K562 (cell line): ENCODE data around the gene LHX3. TPM values are rescaled to one million over a fixed set of nuclear protein-coding genes. Genes with fewer than 3 reads are reported as not detected.

ENCODE experiments used
- HNRNPH1 ChIP-seq: fragments of 200-400 bp; formaldehyde crosslinking; optimal IDR thresholded peaks from 2 replicates; pipeline ENCODE3; 2017; ENCODE audit warnings: low read depth, mild to moderate bottlenecking, low read length, moderate library complexity
- KDM1A ChIP-seq, 2 experiments: fragments of 450-650 bp; IDR thresholded peaks; 2 replicates each; pipeline ENCODE4 v1.6.1; 2016; ENCODE audit warnings: mild to moderate bottlenecking in 2 of 2
- NFE2 ChIP-seq: IDR thresholded peaks from 2 replicates; pipeline ENCODE4 v1.6.1; 2014; ENCODE audit warnings: antibody characterized with exemption, low read depth
- NR2C2 ChIP-seq, 2 experiments: fragments of 200-800 bp in 1 of 2; sonication (Bioruptor generic) in 1 of 2; sonication (generic) in 1 of 2; formaldehyde crosslinking in 1 of 2; IDR thresholded peaks; 2 replicates each; pipeline versions ENCODE4 v1.6.1 to v1.8.0; 2016 to 2022; ENCODE audit warnings: mild to moderate bottlenecking in 1 of 2, missing compliant biosample characterization in 1 of 2, missing genetic modification characterization in 1 of 2, missing genetic modification reagents in 1 of 2
- PCBP2 ChIP-seq: fragments of 200-400 bp; formaldehyde crosslinking; IDR thresholded peaks from 2 replicates; pipeline ENCODE4 v1.6.1; 2018; ENCODE audit warnings: low read length, low read depth, mild to moderate bottlenecking, moderate library complexity; ENCODE audit not compliant: poor library complexity, severe bottlenecking
- PYGO2 ChIP-seq: fragments of 450-650 bp; IDR thresholded peaks from 2 replicates; pipeline ENCODE4 v1.6.1; 2016; ENCODE audit warnings: mild to moderate bottlenecking, missing genetic modification characterization, moderate library complexity, missing compliant biosample characterization
- SRSF1 ChIP-seq: fragments of 200-400 bp; formaldehyde crosslinking; IDR thresholded peaks from 2 replicates; pipeline ENCODE4 v1.6.1; 2017; ENCODE audit warnings: mild to moderate bottlenecking, low read depth, low read length, moderate library complexity
- TEAD2 ChIP-seq: fragments of 450-650 bp; IDR thresholded peaks from 2 replicates; pipeline ENCODE4 v1.6.1; 2016; ENCODE audit warnings: missing genetic modification characterization, control low read depth, missing compliant biosample characterization
- TFE3 ChIP-seq: fragments of 450-650 bp; formaldehyde crosslinking; IDR thresholded peaks from 2 replicates; pipeline ENCODE4 v1.4.0; 2020; ENCODE audit warnings: mild to moderate bottlenecking, mixed read lengths
- polyA plus RNA-seq, 8 experiments: library from polyadenylated mRNA; depleted of rRNA in 4 of 8; stranded (reverse) in 5 of 8; unstranded in 3 of 8; fragments of >200 nt; fragmentation: Nextera tagmentation in 2 of 8; fragmentation: Illumina TruSeq in 1 of 8; extraction: Ambion mirVana in 2 of 8; extraction: Trizol in 1 of 8; gene quantifications; 2 replicates each; pipeline versions ENCODE4 v1.2.1 to v1.2.3, GENCODE V29; 2011 to 2014; ENCODE audit warnings: inconsistent platforms in 1 of 8, missing spikeins in 1 of 8
- total RNA-seq, 7 experiments: library from RNA; depleted of rRNA in 6 of 7; stranded (reverse); fragments of >200 nt in 6 of 7; fragmentation: Illumina TruSeq in 2 of 7; extraction: Trizol in 2 of 7; gene quantifications; 2 replicates each; pipeline versions ENCODE4 v1.2.1 to v1.2.3, GENCODE V29; 2011 to 2021; ENCODE audit warnings: low replicate concordance in 1 of 7
- TF ChIP-seq, protein P1 (sequence below): fragments of 250-450 bp; sonication (Bioruptor Pico); IDR thresholded peaks from 2 replicates; pipeline ENCODE4 v1.5.0; 2021; ENCODE audit warnings: mild to moderate bottlenecking, borderline replicate concordance
- TF ChIP-seq, protein P2 (sequence below): fragments of 250-450 bp; sonication (Bioruptor Pico); IDR thresholded peaks from 2 replicates; pipeline ENCODE4 v1.5.0; 2020; ENCODE audit warnings: mild to moderate bottlenecking, borderline replicate concordance
- TF ChIP-seq, protein P3 (sequence below): fragments of 250-450 bp; sonication (Bioruptor Pico); IDR thresholded peaks from 2 replicates; pipeline ENCODE4 v1.9.0; 2021; ENCODE audit warnings: mild to moderate bottlenecking, inconsistent platforms

The LHX3 gene
- total and polyA plus RNA-seq, 9 of the 15 experiments (the other 6 are each of a cell fraction or from before 2014, with no cell fraction given), result 0.09 TPM; not detected in 8

DNA sequence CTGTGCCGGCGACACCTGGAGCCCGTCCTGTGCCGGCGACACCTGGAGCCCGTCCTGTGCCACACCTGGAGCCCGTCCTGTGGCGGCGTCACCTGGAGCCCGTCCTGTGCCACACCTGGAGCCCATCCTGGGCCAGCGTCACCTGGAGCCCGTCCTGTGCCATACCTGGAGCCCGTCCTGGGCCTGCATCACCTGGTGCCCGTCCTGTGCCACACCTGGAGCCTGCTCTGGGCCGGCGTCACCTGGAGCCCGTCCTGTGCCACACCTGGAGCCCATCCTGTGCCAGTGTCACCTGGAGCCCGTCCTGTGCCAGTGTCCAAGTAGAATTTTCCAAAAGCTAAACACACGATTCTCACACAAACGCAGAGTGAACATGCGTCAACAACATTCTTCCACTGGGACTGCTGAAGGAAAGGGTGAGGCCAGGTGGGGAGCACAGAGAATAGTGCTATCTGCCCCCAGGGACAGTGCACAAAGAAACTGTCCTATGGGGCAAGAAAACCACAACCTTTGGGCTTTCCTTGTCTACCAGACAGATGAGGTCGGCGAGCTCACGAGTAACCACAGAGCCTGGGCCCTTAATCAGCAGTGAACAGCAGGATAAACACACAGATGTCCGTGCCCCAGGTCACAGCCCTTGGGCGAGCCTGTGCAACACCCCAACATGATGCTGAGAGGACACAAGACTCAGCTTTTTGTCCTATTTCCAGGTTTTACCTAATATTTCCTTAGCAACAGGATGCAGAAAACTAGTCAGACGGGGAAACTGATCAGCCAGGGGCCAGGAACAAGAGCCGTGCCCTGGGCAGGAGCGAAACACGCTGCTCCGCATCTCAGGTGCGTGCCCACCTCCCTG lies 32.8 kb upstream of the LHX3 start (continued):
- TF ChIP-seq, protein P1, sequence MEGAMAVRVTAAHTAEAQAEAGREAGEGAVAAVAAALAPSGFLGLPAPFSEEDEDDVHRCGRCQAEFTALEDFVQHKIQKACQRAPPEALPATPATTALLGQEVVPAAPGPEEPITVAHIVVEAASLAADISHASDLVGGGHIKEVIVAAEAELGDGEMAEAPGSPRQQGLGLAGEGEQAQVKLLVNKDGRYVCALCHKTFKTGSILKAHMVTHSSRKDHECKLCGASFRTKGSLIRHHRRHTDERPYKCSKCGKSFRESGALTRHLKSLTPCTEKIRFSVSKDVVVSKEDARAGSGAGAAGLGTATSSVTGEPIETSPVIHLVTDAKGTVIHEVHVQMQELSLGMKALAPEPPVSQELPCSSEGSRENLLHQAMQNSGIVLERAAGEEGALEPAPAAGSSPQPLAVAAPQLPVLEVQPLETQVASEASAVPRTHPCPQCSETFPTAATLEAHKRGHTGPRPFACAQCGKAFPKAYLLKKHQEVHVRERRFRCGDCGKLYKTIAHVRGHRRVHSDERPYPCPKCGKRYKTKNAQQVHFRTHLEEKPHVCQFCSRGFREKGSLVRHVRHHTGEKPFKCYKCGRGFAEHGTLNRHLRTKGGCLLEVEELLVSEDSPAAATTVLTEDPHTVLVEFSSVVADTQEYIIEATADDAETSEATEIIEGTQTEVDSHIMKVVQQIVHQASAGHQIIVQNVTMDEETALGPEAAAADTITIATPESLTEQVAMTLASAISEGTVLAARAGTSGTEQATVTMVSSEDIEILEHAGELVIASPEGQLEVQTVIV (CRISPR knock-in tag), result no peak
- TF ChIP-seq KDM1A (IDR thresholded peaks at IDR 0.05), result peak; percentile 71 to 85; a peak in 3 of 4 replicates
- no peak for TF ChIP-seq SRSF1
- no peak for TF ChIP-seq NFE2
- TF ChIP-seq PCBP2, result no peak
- 0 out of 2 replicates have a peak, but pooled peaks have one; percentile 31 for TF ChIP-seq NR2C2 (CRISPR knock-in tag; IDR thresholded peaks at IDR 0.05)
- TF ChIP-seq NR2C2 (tag; IDR thresholded peaks at IDR 0.05), result no peak
- no peak for TF ChIP-seq PYGO2 (tag)
- TF ChIP-seq, protein P2, sequence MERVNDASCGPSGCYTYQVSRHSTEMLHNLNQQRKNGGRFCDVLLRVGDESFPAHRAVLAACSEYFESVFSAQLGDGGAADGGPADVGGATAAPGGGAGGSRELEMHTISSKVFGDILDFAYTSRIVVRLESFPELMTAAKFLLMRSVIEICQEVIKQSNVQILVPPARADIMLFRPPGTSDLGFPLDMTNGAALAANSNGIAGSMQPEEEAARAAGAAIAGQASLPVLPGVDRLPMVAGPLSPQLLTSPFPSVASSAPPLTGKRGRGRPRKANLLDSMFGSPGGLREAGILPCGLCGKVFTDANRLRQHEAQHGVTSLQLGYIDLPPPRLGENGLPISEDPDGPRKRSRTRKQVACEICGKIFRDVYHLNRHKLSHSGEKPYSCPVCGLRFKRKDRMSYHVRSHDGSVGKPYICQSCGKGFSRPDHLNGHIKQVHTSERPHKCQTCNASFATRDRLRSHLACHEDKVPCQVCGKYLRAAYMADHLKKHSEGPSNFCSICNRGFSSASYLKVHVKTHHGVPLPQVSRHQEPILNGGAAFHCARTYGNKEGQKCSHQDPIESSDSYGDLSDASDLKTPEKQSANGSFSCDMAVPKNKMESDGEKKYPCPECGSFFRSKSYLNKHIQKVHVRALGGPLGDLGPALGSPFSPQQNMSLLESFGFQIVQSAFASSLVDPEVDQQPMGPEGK (CRISPR knock-in tag), result no peak
- TF ChIP-seq, protein P3, sequence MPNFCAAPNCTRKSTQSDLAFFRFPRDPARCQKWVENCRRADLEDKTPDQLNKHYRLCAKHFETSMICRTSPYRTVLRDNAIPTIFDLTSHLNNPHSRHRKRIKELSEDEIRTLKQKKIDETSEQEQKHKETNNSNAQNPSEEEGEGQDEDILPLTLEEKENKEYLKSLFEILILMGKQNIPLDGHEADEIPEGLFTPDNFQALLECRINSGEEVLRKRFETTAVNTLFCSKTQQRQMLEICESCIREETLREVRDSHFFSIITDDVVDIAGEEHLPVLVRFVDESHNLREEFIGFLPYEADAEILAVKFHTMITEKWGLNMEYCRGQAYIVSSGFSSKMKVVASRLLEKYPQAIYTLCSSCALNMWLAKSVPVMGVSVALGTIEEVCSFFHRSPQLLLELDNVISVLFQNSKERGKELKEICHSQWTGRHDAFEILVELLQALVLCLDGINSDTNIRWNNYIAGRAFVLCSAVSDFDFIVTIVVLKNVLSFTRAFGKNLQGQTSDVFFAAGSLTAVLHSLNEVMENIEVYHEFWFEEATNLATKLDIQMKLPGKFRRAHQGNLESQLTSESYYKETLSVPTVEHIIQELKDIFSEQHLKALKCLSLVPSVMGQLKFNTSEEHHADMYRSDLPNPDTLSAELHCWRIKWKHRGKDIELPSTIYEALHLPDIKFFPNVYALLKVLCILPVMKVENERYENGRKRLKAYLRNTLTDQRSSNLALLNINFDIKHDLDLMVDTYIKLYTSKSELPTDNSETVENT (CRISPR knock-in tag), result no peak
- no peak for TF ChIP-seq TFE3 (CRISPR knock-in tag)
- no peak for TF ChIP-seq HNRNPH1
- TF ChIP-seq TEAD2 (tag), result no peak
